Sigmoid colon (tissue), 7 donors: ENCODE data around the gene ASPG. TPM values are rescaled to one million over a fixed set of nuclear protein-coding genes. Genes with fewer than 3 reads are reported as not detected.

Experiments used
- DNase-seq: peaks from one replicate; pipeline ENCODE4 v3.0.0-alpha.2; 2019
- H3K27ac ChIP-seq, 4 donors: fragments of 200-600 bp; sonication (generic); one replicate each; pipeline ENCODE4 v1.5.1; 2016 to 2019; ENCODE audit warnings: mild to moderate bottlenecking in 1 of 4
- H3K27me3 ChIP-seq, 3 donors: fragments of 200-600 bp; sonication (generic); one replicate each; pipeline ENCODE4 v1.5.1; 2019; ENCODE audit warnings: mild to moderate bottlenecking in 1 of 3
- H3K36me3 ChIP-seq, 4 donors: fragments of 200-600 bp; sonication (generic); one replicate each; pipeline ENCODE4 v1.5.1; 2016 to 2019
- H3K4me1 ChIP-seq, 4 donors: fragments of 200-600 bp; sonication (generic); one replicate each; pipeline ENCODE4 v1.5.1; 2017 to 2019
- H3K4me3 ChIP-seq, 4 donors: fragments of 200-600 bp; sonication (generic); one replicate each; pipeline ENCODE4 v1.5.1; 2017 to 2019; ENCODE audit warnings: mild to moderate bottlenecking in 2 of 4, moderate library complexity in 1 of 4
- H3K9me3 ChIP-seq, 4 donors: fragments of 200-600 bp in 3 of 4; sonication (generic) in 3 of 4; one replicate each; pipeline versions ENCODE4 v1.5.1 to v1.6.1; 2013 to 2019
- EP300 ChIP-seq, 4 donors: sonication (generic); formaldehyde crosslinking; IDR thresholded peaks; one replicate each; pipeline ENCODE4 v1.6.1; 2017; ENCODE audit warnings: antibody characterized with exemption in 4 of 4
- POLR2A ChIP-seq, 2 donors: fragments of 450-650 bp; IDR thresholded peaks; one replicate each; pipeline ENCODE4 v1.6.1; 2016; ENCODE audit warnings: antibody characterized with exemption in 2 of 2, mild to moderate bottlenecking in 2 of 2, moderate library complexity in 2 of 2
- POLR2AphosphoS5 ChIP-seq, 4 donors: sonication (generic); formaldehyde crosslinking; IDR thresholded peaks; one replicate each; pipeline ENCODE4 v1.6.1; 2017; ENCODE audit warnings: antibody characterized with exemption in 4 of 4
- WGBS, 2 donors: extraction: QIAGEN DNeasy Blood & Tissue Kit; methylation state at CpG; one replicate each; pipeline ENCODE4 v1.1.7; 2013; 5-methylcytosine and 5-hydroxymethylcytosine counted together
- intact Hi-C: fragments of 100-400 bp; cut with DNase I; formaldehyde crosslinking; loops from one replicate; pipeline ENCODE4 v1.15.1; 2023
- polyA plus RNA-seq, 3 donors: library from polyadenylated mRNA; stranded (reverse); fragments of 200-250 nt; gene quantifications; one replicate each; pipeline ENCODE4 v1.2.3, GENCODE V29; 2013
- total RNA-seq, 4 donors: library from RNA; depleted of rRNA; stranded (reverse); fragments of >200 nt; gene quantifications; one replicate each; pipeline ENCODE4 v1.1.0, GENCODE V29; 2016
- TF ChIP-seq, protein P1 (sequence below), 4 experiments: fragments of 450-650 bp in 3 of 4; fragments of 200-600 bp in 1 of 4; IDR thresholded peaks; one replicate each; pipeline ENCODE4 v1.5.1; 2016 to 2019; ENCODE audit warnings: antibody characterized with exemption in 4 of 4, mild to moderate bottlenecking in 3 of 4, moderate library complexity in 2 of 4
- donor health status: healthy with polysubstance abuse.
- donor health status: Bipolar disorder and iron deficiency.
- donor health status: healthy.

ASPG gene
- total and polyA plus RNA-seq, 7 donors = 0.14 to 24.6 (median 3.5) TPM; not detected in 1

DNA sequence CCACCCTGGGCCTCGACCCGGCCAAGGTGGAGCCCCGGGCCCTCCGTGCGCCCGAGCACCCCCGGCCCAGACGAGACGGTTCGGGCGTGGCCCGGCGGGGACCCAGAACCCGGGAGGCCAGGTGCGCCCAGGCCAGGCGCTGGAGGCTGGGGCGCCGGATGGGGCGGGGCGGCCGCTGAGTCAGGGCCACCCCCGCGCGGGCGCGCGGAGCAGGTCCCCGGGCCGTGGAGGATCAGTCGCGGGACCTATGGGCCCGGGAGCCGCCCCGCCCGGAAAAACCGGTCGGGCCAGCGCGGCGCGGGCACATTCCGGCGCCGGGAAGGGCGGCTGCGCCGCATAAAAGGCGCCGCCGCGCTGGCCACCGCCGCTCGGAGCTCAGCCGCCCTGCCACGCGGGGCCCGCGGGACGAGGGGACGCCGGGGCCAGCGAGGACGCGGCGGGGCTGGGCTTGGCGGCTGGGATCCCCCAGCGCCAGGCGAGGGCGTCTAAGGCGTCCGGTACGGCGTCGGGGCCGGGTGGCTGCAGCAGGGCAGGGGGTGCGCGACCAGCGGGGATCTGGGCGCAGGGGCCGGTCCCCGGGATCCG is 31.3 kb downstream of the ASPG start:
- H3K36me3 ChIP-seq = no peaks in the 10 kb centered on the region
- 0 to 2% methylated on average over 83 of the region's 83 CpGs for WGBS, 2 donors
- H3K4me3 ChIP-seq = peak overlapping the region in 3 of 4 donors; percentile 39 to 49 (median 40)
- H3K27ac ChIP-seq = peak overlapping the region in 1 of 4 donors; percentile 9
- peaks cover 0 to 20% (median 18%) of the 10 kb centered on the region in 4 donors for H3K4me1 ChIP-seq
- no peaks in the 10 kb centered on the region for H3K9me3 ChIP-seq
- DNase-seq = no peak
- TF ChIP-seq POLR2A (IDR thresholded peaks at IDR 0.05) (no peak), EP300 (IDR thresholded peaks at IDR 0.05) (no peak), POLR2AphosphoS5 (IDR thresholded peaks at IDR 0.05) (no peak)
- TF ChIP-seq, protein P1, sequence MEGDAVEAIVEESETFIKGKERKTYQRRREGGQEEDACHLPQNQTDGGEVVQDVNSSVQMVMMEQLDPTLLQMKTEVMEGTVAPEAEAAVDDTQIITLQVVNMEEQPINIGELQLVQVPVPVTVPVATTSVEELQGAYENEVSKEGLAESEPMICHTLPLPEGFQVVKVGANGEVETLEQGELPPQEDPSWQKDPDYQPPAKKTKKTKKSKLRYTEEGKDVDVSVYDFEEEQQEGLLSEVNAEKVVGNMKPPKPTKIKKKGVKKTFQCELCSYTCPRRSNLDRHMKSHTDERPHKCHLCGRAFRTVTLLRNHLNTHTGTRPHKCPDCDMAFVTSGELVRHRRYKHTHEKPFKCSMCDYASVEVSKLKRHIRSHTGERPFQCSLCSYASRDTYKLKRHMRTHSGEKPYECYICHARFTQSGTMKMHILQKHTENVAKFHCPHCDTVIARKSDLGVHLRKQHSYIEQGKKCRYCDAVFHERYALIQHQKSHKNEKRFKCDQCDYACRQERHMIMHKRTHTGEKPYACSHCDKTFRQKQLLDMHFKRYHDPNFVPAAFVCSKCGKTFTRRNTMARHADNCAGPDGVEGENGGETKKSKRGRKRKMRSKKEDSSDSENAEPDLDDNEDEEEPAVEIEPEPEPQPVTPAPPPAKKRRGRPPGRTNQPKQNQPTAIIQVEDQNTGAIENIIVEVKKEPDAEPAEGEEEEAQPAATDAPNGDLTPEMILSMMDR (IDR thresholded peaks at IDR 0.05) = no peak
- peaks cover 27 to 73% (median 33%) of the 10 kb centered on the region in 3 donors for H3K27me3 ChIP-seq
- intact Hi-C loops = no loop called here

DNA sequence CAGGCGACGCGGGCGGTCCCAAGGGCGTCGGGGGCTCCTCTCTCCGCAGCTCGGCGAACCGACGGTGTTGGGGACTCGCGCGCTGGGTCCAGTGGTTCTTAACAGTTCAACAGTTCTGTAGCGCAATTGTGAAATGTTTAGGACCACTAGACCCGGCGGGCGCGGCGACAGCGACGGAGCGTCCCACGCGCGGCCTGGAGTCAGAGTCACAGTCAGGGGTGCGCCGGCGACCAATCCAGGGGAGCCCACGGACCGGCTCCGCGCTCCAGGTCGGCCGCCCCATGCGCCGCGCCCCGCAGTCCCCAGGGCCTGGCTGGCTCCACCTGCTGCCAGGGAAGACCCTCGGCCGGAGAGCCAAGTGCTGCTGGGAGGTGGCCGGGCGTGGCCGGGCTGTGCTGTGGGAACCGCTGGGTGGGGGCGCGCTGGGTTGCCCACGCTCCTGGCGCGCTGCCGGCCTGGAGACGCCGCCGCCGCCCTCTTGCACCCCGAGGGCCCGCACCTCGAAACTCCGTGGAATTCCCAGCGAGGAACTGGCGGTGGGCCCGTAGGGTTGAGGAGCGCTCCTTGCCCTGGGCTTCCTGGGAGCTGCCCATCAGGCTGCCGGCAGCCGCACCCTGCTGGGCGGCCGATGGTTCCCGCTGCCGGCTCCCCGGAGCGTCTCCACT is 32.0 kb downstream of the ASPG start:
- intact Hi-C loops = no loop called here
- H3K27me3 ChIP-seq = peaks cover 27 to 78% (median 33%) of the 10 kb centered on the region in 3 donors
- WGBS, 2 donors = 2 to 10% methylated on average over 71 of the region's 71 CpGs
- H3K4me3 ChIP-seq = peak overlapping the region in 3 of 4 donors; percentile 39 to 49 (median 40)
- no peak for DNase-seq
- H3K27ac ChIP-seq = no peak overlapping the region
- H3K9me3 ChIP-seq = no peaks in the 10 kb centered on the region
- TF ChIP-seq POLR2AphosphoS5 (IDR thresholded peaks at IDR 0.05) (no peak), EP300 (IDR thresholded peaks at IDR 0.05) (no peak)
- no peaks in the 10 kb centered on the region for H3K36me3 ChIP-seq
- H3K4me1 ChIP-seq = peaks cover 0 to 20% (median 18%) of the 10 kb centered on the region in 4 donors

DNA sequence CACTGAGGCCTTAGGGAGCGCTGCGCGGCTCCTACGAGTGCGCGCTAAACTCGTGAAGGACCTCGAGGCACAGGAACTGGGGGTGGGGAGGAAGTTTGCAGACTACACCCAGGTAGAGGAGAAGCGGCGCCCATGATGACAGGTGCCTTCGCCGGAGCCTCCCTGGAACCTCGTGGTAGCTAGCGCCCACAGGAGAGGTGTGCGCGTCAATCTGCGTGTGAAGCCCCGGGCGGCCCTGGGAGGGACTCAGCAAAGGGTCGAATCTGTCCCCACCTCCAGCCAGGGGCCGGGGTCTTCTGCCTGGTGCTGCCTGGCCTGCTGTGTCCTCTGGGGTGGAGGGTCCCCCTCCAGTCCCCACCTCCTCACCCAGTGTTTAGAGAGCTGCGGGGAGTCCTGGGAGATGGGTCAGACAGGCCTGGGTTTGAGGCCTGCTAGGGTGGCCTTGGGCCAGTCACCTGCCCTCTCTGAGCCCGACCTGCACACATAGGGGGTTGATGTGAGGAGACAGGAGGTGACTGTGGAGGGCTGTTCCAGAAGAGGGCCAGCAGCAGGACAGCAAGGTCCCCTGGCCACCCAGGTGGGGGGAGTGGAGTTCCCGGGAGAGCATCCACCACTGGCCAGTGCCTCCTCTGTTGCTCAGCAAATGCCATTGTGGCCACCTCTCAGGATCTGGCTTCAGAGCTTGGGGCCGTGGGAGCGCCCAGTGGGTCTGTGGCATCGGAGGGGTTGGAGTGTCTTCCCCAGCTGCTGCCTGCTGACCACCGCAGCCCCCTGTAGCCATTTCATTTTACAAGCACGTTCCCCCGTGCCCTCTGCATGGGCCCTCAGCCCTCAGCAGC is 32.7 kb downstream of the ASPG start:
- intact Hi-C loops = no loop called here
- WGBS, 2 donors = 44 to 68% methylated on average over 30 of the region's 30 CpGs
- Histone ChIP-seq H3K27me3 (peaks cover 27 to 81% (median 33%) of the 10 kb centered on the region in 3 donors), H3K4me1 (peaks cover 0 to 20% (median 18%) of the 10 kb centered on the region in 4 donors), H3K4me3 (no peak overlapping the region), H3K9me3 (no peaks in the 10 kb centered on the region), H3K36me3 (no peaks in the 10 kb centered on the region), H3K27ac (no peak overlapping the region)
- DNase-seq = no peak
- TF ChIP-seq, protein P1 (IDR thresholded peaks at IDR 0.05) = no peak
- TF ChIP-seq EP300 (IDR thresholded peaks at IDR 0.05) (no peak), POLR2A (IDR thresholded peaks at IDR 0.05) (no peak), POLR2AphosphoS5 (IDR thresholded peaks at IDR 0.05) (no peak)

DNA sequence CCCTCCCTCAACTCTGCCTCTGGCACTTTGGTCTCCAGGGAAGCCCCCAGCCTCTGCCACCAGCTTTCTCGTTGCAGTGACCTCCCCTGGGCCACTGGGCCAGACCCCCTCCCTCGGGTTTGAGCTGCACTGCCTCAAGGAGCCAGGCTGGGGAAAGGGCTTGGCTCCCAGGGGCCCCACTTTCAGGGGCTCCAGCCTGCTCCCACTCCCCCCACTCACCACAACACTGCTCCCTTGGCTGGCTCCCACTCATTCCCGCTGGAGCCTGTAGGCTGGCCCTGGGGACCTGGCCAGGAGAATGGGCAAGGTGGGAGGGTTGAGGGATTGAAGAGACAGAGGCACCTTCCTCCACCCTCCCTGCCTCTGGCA is 33.6 kb downstream of the ASPG start:
- H3K27me3 ChIP-seq = peaks cover 27 to 77% (median 33%) of the 10 kb centered on the region in 3 donors
- TF ChIP-seq POLR2AphosphoS5 (IDR thresholded peaks at IDR 0.05) (no peak), EP300 (IDR thresholded peaks at IDR 0.05) (no peak), POLR2A (IDR thresholded peaks at IDR 0.05) (no peak)
- TF ChIP-seq, protein P1 (IDR thresholded peaks at IDR 0.05) = no peak
- WGBS, 2 donors = 77 to 89% methylated on average over 3 of the region's 3 CpGs
- intact Hi-C loops = no loop called here
- H3K9me3 ChIP-seq = peaks cover 0 to 4% (median under 1%) of the 10 kb centered on the region in 4 donors
- no peak overlapping the region for H3K27ac ChIP-seq
- no peak for DNase-seq
- no peaks in the 10 kb centered on the region for H3K36me3 ChIP-seq
- no peak overlapping the region for H3K4me3 ChIP-seq
- H3K4me1 ChIP-seq = peaks cover 0 to 20% (median 18%) of the 10 kb centered on the region in 4 donors
